Esophagus muscularis mucosa (tissue), 4 donors: ENCODE data around the gene MTAP. TPM values are rescaled to one million over a fixed set of nuclear protein-coding genes. Genes with fewer than 3 reads are reported as not detected.
"Not testable (repeated sequence)": the region's sequence is repeated elsewhere in the genome, so short reads cannot be mapped to it uniquely, and the experiment has no call there.

ENCODE experiments used
- DNase-seq: peaks from one replicate; pipeline ENCODE4 v3.0.0-alpha.2; 2017; ENCODE audit errors: extremely low spot score
- H3K27ac ChIP-seq, 4 donors: fragments of 200-600 bp; sonication (generic); replicated peaks in 1 of 4; 1 replicate in 3 of 4; 2 replicates in 1 of 4; pipeline ENCODE4 v1.5.1; 2016 to 2019; ENCODE audit warnings: mild to moderate bottlenecking in 1 of 4
- H3K27me3 ChIP-seq, 4 donors: fragments of 200-600 bp; sonication (generic); one replicate each; pipeline versions ENCODE4 v1.5.1 to v1.6.0; 2016 to 2019
- H3K36me3 ChIP-seq, 4 donors: fragments of 200-600 bp; sonication (generic); one replicate each; pipeline ENCODE4 v1.5.1; 2016 to 2019
- H3K4me1 ChIP-seq, 4 donors: fragments of 200-600 bp; sonication (generic); one replicate each; pipeline ENCODE4 v1.5.1; 2016 to 2019
- H3K4me3 ChIP-seq, 4 donors: fragments of 200-600 bp; sonication (generic); 1 replicate in 2 of 4; 2 replicates in 2 of 4; pipeline ENCODE4 v1.5.1; 2016 to 2019; ENCODE audit warnings: mild to moderate bottlenecking in 4 of 4, moderate library complexity in 1 of 4
- H3K9me3 ChIP-seq, 4 donors: fragments of 200-600 bp; sonication (generic); 1 replicate in 3 of 4; 2 replicates in 1 of 4; pipeline ENCODE4 v1.5.1; 2016 to 2019
- CTCF ChIP-seq, 3 experiments: fragments of 200-600 bp in 2 of 3; fragments of 450-650 bp in 1 of 3; sonication (generic) in 2 of 3; IDR thresholded peaks; one replicate each; pipeline ENCODE4 v1.5.1; 2017 to 2019; ENCODE audit warnings: antibody characterized with exemption in 3 of 3, mild to moderate bottlenecking in 2 of 3, moderate library complexity in 1 of 3
- EP300 ChIP-seq: sonication (generic); formaldehyde crosslinking; IDR thresholded peaks from one replicate; pipeline ENCODE4 v1.6.1; 2017; ENCODE audit warnings: antibody characterized with exemption
- POLR2A ChIP-seq: fragments of 450-650 bp; IDR thresholded peaks from one replicate; pipeline ENCODE4 v1.6.1; 2017; ENCODE audit warnings: antibody characterized with exemption, moderate library complexity, mild to moderate bottlenecking, low read depth
- POLR2AphosphoS5 ChIP-seq, 2 donors: sonication (generic); formaldehyde crosslinking; IDR thresholded peaks; one replicate each; pipeline ENCODE4 v1.6.1; 2017; ENCODE audit warnings: antibody characterized with exemption in 2 of 2
- whole genome bisulfite sequencing: methylation state at CpG from one replicate; pipeline ENCODE4 v1.1.5; 2018; 5-methylcytosine and 5-hydroxymethylcytosine counted together
- intact Hi-C: fragments of 100-400 bp; cut with DNase I; formaldehyde crosslinking; loops from one replicate; pipeline ENCODE4 v1.15.1; 2023
- total RNA-seq, 4 donors: library from RNA; depleted of rRNA; stranded (reverse); fragments of >200 nt; gene quantifications; one replicate each; pipeline versions ENCODE4 v1.1.0 to v1.2.1, GENCODE V29; 2016

Gene MTAP
- total RNA-seq, 4 donors from 2014 or later = 18.1 to 26.0 (median 22.1) TPM

- TF ChIP-seq EP300 = no peak
- TF ChIP-seq POLR2AphosphoS5 (IDR thresholded peaks at IDR 0.05) = no peak
- TF ChIP-seq POLR2A = no peak
- no peak for TF ChIP-seq CTCF (IDR thresholded peaks at IDR 0.05)
- Histone ChIP-seq H3K36me3 (no peaks in the 10 kb centered on the region), H3K4me3 (no peak overlapping the region), H3K4me1 (no peaks in the 10 kb centered on the region), H3K9me3 (no peaks in the 10 kb centered on the region), H3K27me3 (no peaks in the 10 kb centered on the region), H3K27ac (no peak overlapping the region)
- no peak for DNase-seq
- 91% methylated on average over 4 of the region's 4 CpGs for WGBS
- intact Hi-C loops = no loop called here
These were observed 139.0 kb downstream of the MTAP start for GRCh38 chr9:21941337-21941995.

GRCh38 chr9:21943464-21943863, 141.0 kb downstream of the MTAP start:
- Histone ChIP-seq H3K9me3 (no peaks in the 10 kb centered on the region), H3K36me3 (no peaks in the 10 kb centered on the region), H3K27me3 (no peaks in the 10 kb centered on the region), H3K27ac (no peak overlapping the region), H3K4me1 (no peaks in the 10 kb centered on the region), H3K4me3 (no peak overlapping the region)
- intact Hi-C loops = no loop called here
- TF ChIP-seq EP300 (no peak), POLR2AphosphoS5 (IDR thresholded peaks at IDR 0.05) (no peak), POLR2A (no peak), CTCF (IDR thresholded peaks at IDR 0.05) (no peak)
- no peak for DNase-seq
- WGBS = 87% methylated on average over 4 of the region's 4 CpGs

- Histone ChIP-seq H3K27me3 (no peaks in the 10 kb centered on the region), H3K4me3 (no peak overlapping the region), H3K4me1 (no peaks in the 10 kb centered on the region), H3K36me3 (no peaks in the 10 kb centered on the region), H3K27ac (no peak overlapping the region), H3K9me3 (no peaks in the 10 kb centered on the region)
- 100% methylated on average over 2 of the region's 2 CpGs for WGBS
- DNase-seq = no peak
- intact Hi-C loops = no loop called here
- TF ChIP-seq EP300 (no peak), CTCF (IDR thresholded peaks at IDR 0.05) (no peak), POLR2A (no peak), POLR2AphosphoS5 (IDR thresholded peaks at IDR 0.05) (no peak)
These were observed 143.2 kb downstream of the MTAP start for GRCh38 chr9:21945606-21946005.

GRCh38 chr9:21958833-21959232, 156.4 kb downstream of the MTAP start:
- WGBS = 71% methylated on average over 2 of the region's 2 CpGs
- H3K4me3 ChIP-seq = no peak overlapping the region
- TF ChIP-seq EP300 (no peak), POLR2A (no peak), POLR2AphosphoS5 (IDR thresholded peaks at IDR 0.05) (no peak), CTCF (IDR thresholded peaks at IDR 0.05) (no peak)

GRCh38 chr9:21959268-21959667, 156.8 kb downstream of the MTAP start:
- H3K27ac ChIP-seq, H3K4me1 ChIP-seq, intact Hi-C loops, DNase-seq, H3K4me3 ChIP-seq, H3K36me3 ChIP-seq, H3K9me3 ChIP-seq: not testable (repeated sequence)
- peaks cover 0 to 21% (median 0%) of the 10 kb centered on the region in 4 donors for H3K27me3 ChIP-seq
- 92% methylated on average over 17 of the region's 33 CpGs for WGBS

More at GRCh38 chr9:21958833-21959232, 156.4 kb downstream of the MTAP start:
- Histone ChIP-seq H3K4me1 (no peaks in the 10 kb centered on the region), H3K27me3 (peaks cover 0 to 17% (median 0%) of the 10 kb centered on the region in 4 donors), H3K36me3 (no peaks in the 10 kb centered on the region), H3K9me3 (peaks cover 0 to 3% (median 0%) of the 10 kb centered on the region in 4 donors), H3K27ac (no peak overlapping the region)
- intact Hi-C loops = no loop called here
- no peak for DNase-seq
